Parathyroid adenoma (tissue), 2 donors: ENCODE measurements around the gene MSH3.

ENCODE experiments used
- H2AFZ ChIP-seq: fragments of 300-600 bp; sonication (generic); one replicate; pipeline ENCODE4 v1.7.0; 2017; ENCODE audit warnings: antibody characterized with exemption, mild to moderate bottlenecking
- H3K27ac ChIP-seq: fragments of 300-600 bp; sonication (generic); one replicate; pipeline ENCODE4 v1.7.0; 2017
- H3K27me3 ChIP-seq: fragments of 300-600 bp; sonication (generic); one replicate; pipeline ENCODE4 v1.7.0; 2017; ENCODE audit warnings: low read length; ENCODE audit not compliant: control insufficient read depth, insufficient read depth
- H3K36me3 ChIP-seq: fragments of 300-600 bp; sonication (generic); one replicate; pipeline ENCODE4 v1.7.0; 2017; ENCODE audit warnings: low read length; ENCODE audit not compliant: control insufficient read depth, insufficient read depth
- H3K4me1 ChIP-seq: fragments of 300-600 bp; sonication (generic); one replicate; pipeline ENCODE4 v1.7.0; 2017; ENCODE audit warnings: control low read depth
- H3K4me2 ChIP-seq: fragments of 300-600 bp; sonication (generic); one replicate; pipeline ENCODE4 v1.7.0; 2017; ENCODE audit warnings: low read length
- H3K4me3 ChIP-seq: fragments of 300-600 bp; sonication (generic); one replicate; pipeline ENCODE4 v1.7.0; 2017; ENCODE audit warnings: low read depth, low read length
- H3K79me2 ChIP-seq: fragments of 300-600 bp; sonication (generic); one replicate; pipeline ENCODE4 v1.7.0; 2017; ENCODE audit warnings: control low read depth
- H3K9ac ChIP-seq: fragments of 300-600 bp; sonication (generic); one replicate; pipeline ENCODE4 v1.7.0; 2017; ENCODE audit warnings: mild to moderate bottlenecking
- H3K9me3 ChIP-seq: fragments of 300-600 bp; sonication (generic); one replicate; pipeline ENCODE4 v1.7.0; 2017; ENCODE audit warnings: low read length; ENCODE audit not compliant: control insufficient read depth
- TF ChIP-seq, protein P1 (sequence below): fragments of 300-600 bp; sonication (generic); IDR thresholded peaks from one replicate; pipeline ENCODE4 v1.7.0; 2017; ENCODE audit warnings: antibody characterized with exemption, mild to moderate bottlenecking
- donor health status: primary hyperparathyroidism.

The MSH3 gene

DNA sequence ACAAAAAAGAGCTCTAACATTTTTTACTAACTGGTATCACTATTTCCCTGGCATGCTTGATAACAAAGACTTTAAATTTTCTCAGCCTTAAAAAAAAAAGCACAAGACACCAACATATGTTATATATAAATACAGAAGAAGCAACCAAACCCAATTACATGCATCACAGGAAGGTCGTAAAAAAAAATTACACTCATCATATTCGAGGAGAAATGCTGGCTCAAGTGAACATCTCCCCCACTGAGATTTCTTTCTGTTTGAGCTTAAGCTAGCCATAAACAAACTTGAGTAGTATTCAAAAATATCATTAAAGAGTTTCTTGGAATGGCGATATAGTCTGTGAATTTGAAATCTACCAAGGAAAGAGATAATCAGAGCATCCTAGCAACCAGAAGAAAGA lies 7.5 kb upstream of the MSH3 start:
- Histone ChIP-seq H3K4me1 (no peaks in the 10 kb centered on the region), H3K79me2 (no peaks in the 10 kb centered on the region), H2AFZ (no peak overlapping the region), H3K9me3 (no peaks in the 10 kb centered on the region), H3K27me3 (no peaks in the 10 kb centered on the region), H3K4me2 (no peak overlapping the region), H3K9ac (no peak overlapping the region), H3K36me3 (no peaks in the 10 kb centered on the region), H3K4me3 (no peak overlapping the region), H3K27ac (no peak overlapping the region)
- TF ChIP-seq, protein P1, sequence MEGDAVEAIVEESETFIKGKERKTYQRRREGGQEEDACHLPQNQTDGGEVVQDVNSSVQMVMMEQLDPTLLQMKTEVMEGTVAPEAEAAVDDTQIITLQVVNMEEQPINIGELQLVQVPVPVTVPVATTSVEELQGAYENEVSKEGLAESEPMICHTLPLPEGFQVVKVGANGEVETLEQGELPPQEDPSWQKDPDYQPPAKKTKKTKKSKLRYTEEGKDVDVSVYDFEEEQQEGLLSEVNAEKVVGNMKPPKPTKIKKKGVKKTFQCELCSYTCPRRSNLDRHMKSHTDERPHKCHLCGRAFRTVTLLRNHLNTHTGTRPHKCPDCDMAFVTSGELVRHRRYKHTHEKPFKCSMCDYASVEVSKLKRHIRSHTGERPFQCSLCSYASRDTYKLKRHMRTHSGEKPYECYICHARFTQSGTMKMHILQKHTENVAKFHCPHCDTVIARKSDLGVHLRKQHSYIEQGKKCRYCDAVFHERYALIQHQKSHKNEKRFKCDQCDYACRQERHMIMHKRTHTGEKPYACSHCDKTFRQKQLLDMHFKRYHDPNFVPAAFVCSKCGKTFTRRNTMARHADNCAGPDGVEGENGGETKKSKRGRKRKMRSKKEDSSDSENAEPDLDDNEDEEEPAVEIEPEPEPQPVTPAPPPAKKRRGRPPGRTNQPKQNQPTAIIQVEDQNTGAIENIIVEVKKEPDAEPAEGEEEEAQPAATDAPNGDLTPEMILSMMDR = no peak

DNA sequence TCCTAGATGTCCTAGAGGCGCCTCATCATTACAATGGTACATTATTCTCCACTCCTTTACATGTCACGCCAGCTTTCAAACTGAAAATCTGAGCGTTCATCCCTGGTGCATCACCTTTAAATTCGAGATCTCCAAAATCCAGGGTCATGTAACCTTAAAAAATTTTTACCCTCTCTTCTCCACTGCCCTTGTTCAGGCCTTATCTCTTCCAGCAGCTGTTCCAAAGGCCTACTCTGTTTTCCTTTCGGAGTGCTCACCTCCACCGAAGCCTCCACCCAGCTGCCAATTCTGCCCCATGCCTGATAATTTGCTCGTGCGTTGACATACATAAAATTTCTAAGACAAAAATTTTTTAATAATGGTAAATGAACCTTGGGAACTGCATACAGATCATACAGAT lies 950 bp upstream of the MSH3 start:
- Histone ChIP-seq H3K27ac (no peak overlapping the region), H3K9me3 (no peaks in the 10 kb centered on the region), H3K4me3 (no peak overlapping the region), H3K4me2 (peak overlapping the region; percentile 61), H2AFZ (no peak overlapping the region), H3K27me3 (no peaks in the 10 kb centered on the region), H3K79me2 (peaks cover 6% of the 10 kb centered on the region), H3K36me3 (no peaks in the 10 kb centered on the region), H3K9ac (no peak overlapping the region), H3K4me1 (peaks cover 4% of the 10 kb centered on the region)
- TF ChIP-seq, protein P1 = no peak

GRCh38 chr5:80654054-80654390 lies 430 bp upstream of the MSH3 start:
- peak overlapping the region; percentile 61 for H3K4me2 ChIP-seq
- H2AFZ ChIP-seq = peak overlapping the region; percentile 2
- H3K36me3 ChIP-seq = no peaks in the 10 kb centered on the region
- TF ChIP-seq, protein P1 = no peak
- H3K4me3 ChIP-seq = peak overlapping the region; percentile 23
- H3K4me1 ChIP-seq = peaks cover 4% of the 10 kb centered on the region
- H3K79me2 ChIP-seq = peaks cover 6% of the 10 kb centered on the region
- H3K27ac ChIP-seq = no peak overlapping the region
- H3K27me3 ChIP-seq = no peaks in the 10 kb centered on the region
- H3K9me3 ChIP-seq = no peaks in the 10 kb centered on the region
- H3K9ac ChIP-seq = no peak overlapping the region

DNA sequence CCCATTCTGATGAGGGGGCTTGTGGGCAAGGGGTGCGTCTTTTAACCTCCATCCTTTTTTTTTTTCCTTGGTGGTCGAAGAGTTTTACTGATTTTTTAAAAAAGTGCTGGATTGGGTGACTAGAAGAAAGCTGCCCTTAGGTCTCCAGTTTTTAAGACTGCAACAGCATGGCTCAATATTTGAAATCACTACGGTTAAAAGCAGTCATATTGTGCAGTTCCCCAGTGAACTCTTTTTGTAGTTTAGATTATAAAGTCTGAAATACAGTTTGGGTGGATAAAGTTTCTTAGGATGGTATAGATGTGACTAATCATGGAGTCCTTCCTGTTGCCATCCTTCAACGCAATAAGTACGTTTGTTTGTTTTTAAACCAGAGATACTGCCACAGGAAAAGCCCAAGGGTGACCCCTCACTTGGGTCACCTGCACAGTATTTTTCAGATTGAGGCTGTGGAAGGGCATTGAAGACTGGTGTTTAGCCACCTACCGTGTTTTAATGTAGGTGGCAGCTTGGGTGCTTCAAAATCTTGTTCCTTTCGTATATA lies 851 bp downstream of the MSH3 start:
- Histone ChIP-seq H3K27ac (peak overlapping the region; percentile 95), H3K4me3 (peak overlapping the region; percentile 90), H3K4me1 (peaks cover 4% of the 10 kb centered on the region), H2AFZ (peak overlapping the region; percentile 94), H3K79me2 (peaks cover 6% of the 10 kb centered on the region), H3K4me2 (peak overlapping the region; percentile 95), H3K27me3 (no peaks in the 10 kb centered on the region), H3K9me3 (no peaks in the 10 kb centered on the region), H3K9ac (no peak overlapping the region), H3K36me3 (no peaks in the 10 kb centered on the region)
- TF ChIP-seq, protein P1 = no peak

DNA sequence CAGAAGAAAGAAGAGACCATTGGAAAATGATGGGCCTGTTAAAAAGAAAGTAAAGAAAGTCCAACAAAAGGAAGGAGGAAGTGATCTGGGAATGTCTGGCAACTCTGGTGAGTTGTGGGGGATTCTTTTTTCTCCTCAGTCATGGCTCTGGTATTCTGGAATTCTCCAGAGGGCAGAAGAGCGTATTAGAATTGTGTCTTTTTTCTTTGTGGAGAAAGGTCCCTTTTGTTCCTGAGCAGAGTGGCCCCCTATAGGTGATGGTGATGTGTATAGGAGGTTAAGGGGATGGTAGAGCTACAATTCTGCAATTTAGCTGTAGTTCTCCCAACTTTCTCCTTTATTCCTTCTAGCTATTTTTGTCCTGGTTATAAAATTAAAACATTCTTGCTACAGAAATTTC lies 2.0 kb downstream of the MSH3 start:
- Histone ChIP-seq H3K27ac (no peak overlapping the region), H3K4me3 (no peak overlapping the region), H3K27me3 (no peaks in the 10 kb centered on the region), H2AFZ (no peak overlapping the region), H3K9me3 (no peaks in the 10 kb centered on the region), H3K79me2 (peaks cover 6% of the 10 kb centered on the region), H3K9ac (no peak overlapping the region), H3K4me2 (no peak overlapping the region), H3K4me1 (peaks cover 4% of the 10 kb centered on the region), H3K36me3 (no peaks in the 10 kb centered on the region)
- TF ChIP-seq, protein P1 = no peak
